ENCODE measurements around the gene GRK2. TPM values are rescaled to one million over a fixed set of nuclear protein-coding genes. Genes with fewer than 3 reads are reported as not detected.

Gene GRK2
- total and polyA plus RNA-seq, 2 of the 8 experiments (the other 6 are each of a cell fraction or from before 2014, with no cell fraction given), result 47.3 to 49.7 TPM

DNA sequence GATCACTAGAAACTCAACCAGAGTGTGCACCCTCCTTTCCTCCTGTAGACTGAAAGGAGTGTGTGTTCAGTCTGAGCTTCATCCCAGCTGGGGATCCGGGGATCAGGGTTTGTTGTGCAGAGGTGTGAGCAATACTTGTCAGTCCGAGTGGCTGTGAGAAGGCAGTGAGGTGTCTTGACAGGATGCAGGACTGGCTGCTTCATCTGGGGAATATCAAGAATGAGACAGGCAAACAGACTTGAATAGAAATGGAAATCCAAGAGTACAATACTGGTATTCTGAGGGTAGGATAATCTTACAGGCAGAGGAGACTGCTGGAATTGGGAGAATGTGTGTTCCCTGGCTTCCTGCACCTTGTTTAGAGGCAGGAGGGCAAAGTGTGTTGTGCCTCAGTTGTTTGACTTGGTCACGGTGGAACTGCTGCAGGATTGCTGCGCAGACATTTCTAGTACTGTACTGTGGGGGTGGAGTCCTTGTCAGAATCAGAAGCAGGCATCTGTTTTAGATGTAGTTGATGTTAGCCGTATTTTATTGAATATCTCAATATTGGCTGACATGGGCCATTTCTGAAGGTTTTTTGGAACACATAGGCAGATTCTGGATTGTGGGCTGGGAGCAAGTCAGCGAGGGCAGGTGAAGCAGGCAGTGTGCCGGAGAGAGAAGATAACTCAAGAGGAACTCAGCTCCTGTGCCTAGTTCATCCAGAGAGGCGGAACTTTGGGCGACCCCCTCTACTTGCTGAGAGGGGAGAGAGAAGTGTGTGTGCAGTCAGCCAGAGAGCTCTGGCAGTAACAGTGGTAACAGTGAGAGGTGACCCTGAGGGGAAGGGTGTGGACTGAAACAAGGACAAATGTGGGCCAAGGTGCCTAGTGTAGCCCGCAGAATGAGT, 27.1 kb upstream of the GRK2 start (continued):
- TF ChIP-seq, protein P1, sequence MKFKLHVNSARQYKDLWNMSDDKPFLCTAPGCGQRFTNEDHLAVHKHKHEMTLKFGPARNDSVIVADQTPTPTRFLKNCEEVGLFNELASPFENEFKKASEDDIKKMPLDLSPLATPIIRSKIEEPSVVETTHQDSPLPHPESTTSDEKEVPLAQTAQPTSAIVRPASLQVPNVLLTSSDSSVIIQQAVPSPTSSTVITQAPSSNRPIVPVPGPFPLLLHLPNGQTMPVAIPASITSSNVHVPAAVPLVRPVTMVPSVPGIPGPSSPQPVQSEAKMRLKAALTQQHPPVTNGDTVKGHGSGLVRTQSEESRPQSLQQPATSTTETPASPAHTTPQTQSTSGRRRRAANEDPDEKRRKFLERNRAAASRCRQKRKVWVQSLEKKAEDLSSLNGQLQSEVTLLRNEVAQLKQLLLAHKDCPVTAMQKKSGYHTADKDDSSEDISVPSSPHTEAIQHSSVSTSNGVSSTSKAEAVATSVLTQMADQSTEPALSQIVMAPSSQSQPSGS (IDR thresholded peaks at IDR 0.05; ENCODE audit: low read length), result no peak
- TF ChIP-seq RXRA (IDR thresholded peaks at IDR 0.05; ENCODE audit: insufficient read depth, low read depth, low read length) (no peak), SIX5 (IDR thresholded peaks at IDR 0.05; ENCODE audit: low read depth, low read length) (no peak), RNF2 (IDR thresholded peaks at IDR 0.05; ENCODE audit: borderline replicate concordance, low read depth, low read length, missing control alignments, poor library complexity, severe bottlenecking) (no peak), CHD2 (IDR thresholded peaks at IDR 0.05; ENCODE audit: low read length) (no peak), HDAC6 (IDR thresholded peaks at IDR 0.05; ENCODE audit: low read depth, low read length) (no peak), CBX5 (IDR thresholded peaks at IDR 0.05; ENCODE audit: low read depth, low read length) (no peak)
- TF ChIP-seq, protein P2, sequence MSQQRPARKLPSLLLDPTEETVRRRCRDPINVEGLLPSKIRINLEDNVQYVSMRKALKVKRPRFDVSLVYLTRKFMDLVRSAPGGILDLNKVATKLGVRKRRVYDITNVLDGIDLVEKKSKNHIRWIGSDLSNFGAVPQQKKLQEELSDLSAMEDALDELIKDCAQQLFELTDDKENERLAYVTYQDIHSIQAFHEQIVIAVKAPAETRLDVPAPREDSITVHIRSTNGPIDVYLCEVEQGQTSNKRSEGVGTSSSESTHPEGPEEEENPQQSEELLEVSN (IDR thresholded peaks at IDR 0.05), result no peak

Data from H1 (cell line).